IMR-90 (cell line): ENCODE data around the gene CACNG6. TPM values are rescaled to one million over a fixed set of nuclear protein-coding genes. Genes with fewer than 3 reads are reported as not detected.

ENCODE experiments used
- ATAC-seq: fragments of 200-7000 bp; cut with Tn5 transposase; 2 replicates; pipeline ENCODE4 v1.9.1; 2020; ENCODE audit warnings: low read depth, mild to moderate bottlenecking, moderate library complexity
- BruUV-seq: library from RNA; stranded (reverse); fragments of 400-500 nt; replicated peaks from 2 replicates; lab custom pipeline; 2021; lab: Mats Ljungman, UMichigan
- CTCF ChIA-PET: fragments of 300-600 bp; formaldehyde crosslinking; extraction: SDS; loops from one replicate; lab custom pipeline; 2021; ENCODE audit warnings: antibody characterized with exemption; lab: Yijun Ruan, JAX
- POLR2A ChIA-PET: fragments of 300-600 bp; sonication (Branson Sonifier 250); formaldehyde crosslinking; loops from one replicate; lab custom pipeline; 2022; ENCODE audit warnings: antibody characterized with exemption; ENCODE audit not compliant: unreplicated experiment; lab: Charles Lee
- DNase-seq: peaks from one replicate; pipeline ENCODE4 v3.0.0; 2013
- H2AFZ ChIP-seq: replicated peaks from 2 replicates; pipeline ENCODE3; 2013; ENCODE audit warnings: low read length, mild to moderate bottlenecking; ENCODE audit not compliant: poor library complexity
- H2AK5ac ChIP-seq: 2 replicates; pipeline ENCODE4 v1.6.1; 2013; ENCODE audit warnings: low read depth, low read length, inconsistent platforms
- H2AK9ac ChIP-seq: replicated peaks from 2 replicates; pipeline ENCODE3; 2013; ENCODE audit warnings: mild to moderate bottlenecking, low read depth, low read length, moderate library complexity; ENCODE audit not compliant: poor library complexity
- H2BK120ac ChIP-seq: 2 replicates; pipeline ENCODE4 v1.6.1; 2013; ENCODE audit warnings: low read depth, low read length, inconsistent platforms
- H2BK15ac ChIP-seq: 3 replicates; pipeline ENCODE4 v1.6.1; 2013; ENCODE audit warnings: low read depth, low read length, inconsistent platforms
- H2BK20ac ChIP-seq: 2 replicates; pipeline ENCODE4 v1.6.1; 2013; ENCODE audit warnings: low read depth, mild to moderate bottlenecking, inconsistent platforms, low read length, moderate library complexity
- H2BK5ac ChIP-seq: 2 replicates; pipeline ENCODE4 v1.6.1; 2013; ENCODE audit warnings: mild to moderate bottlenecking, low read depth, low read length, inconsistent platforms; ENCODE audit not compliant: poor library complexity, severe bottlenecking
- H3K14ac ChIP-seq: replicated peaks from 2 replicates; pipeline ENCODE4 v1.6.1; 2013; ENCODE audit warnings: low read depth, low read length, inconsistent platforms
- H3K18ac ChIP-seq: 2 replicates; pipeline ENCODE4 v1.6.1; 2013; ENCODE audit warnings: low read depth, low read length, control low read depth
- H3K23ac ChIP-seq: 2 replicates; pipeline ENCODE4 v1.6.1; 2013; ENCODE audit warnings: low read depth, low read length, inconsistent platforms
- H3K27ac ChIP-seq: 2 replicates; pipeline ENCODE4 v1.5.1; 2013; ENCODE audit warnings: mild to moderate bottlenecking, control low read depth, low read length; ENCODE audit not compliant: insufficient read depth
- H3K27me3 ChIP-seq: 2 replicates; pipeline ENCODE4 v1.6.1; 2013; ENCODE audit warnings: low read length; ENCODE audit not compliant: control insufficient read depth, insufficient read depth
- H3K36me3 ChIP-seq: 2 replicates; pipeline ENCODE4 v1.6.1; 2013; ENCODE audit warnings: low read length, mixed read lengths; ENCODE audit not compliant: control insufficient read depth, insufficient read depth
- H3K4ac ChIP-seq: 2 replicates; pipeline ENCODE4 v1.6.1; 2013; ENCODE audit warnings: low read depth, low read length, inconsistent platforms
- H3K4me1 ChIP-seq: 2 replicates; pipeline ENCODE4 v1.6.1; 2013; ENCODE audit warnings: low read length, mixed read lengths; ENCODE audit not compliant: control insufficient read depth, insufficient read depth
- H3K4me2 ChIP-seq: 2 replicates; pipeline ENCODE4 v1.6.1; 2013; ENCODE audit warnings: low read depth, mild to moderate bottlenecking, control low read depth, low read length, moderate library complexity
- H3K4me3 ChIP-seq: 2 replicates; pipeline ENCODE4 v1.5.1; 2013; ENCODE audit warnings: low read depth, mild to moderate bottlenecking, control low read depth, low read length, moderate library complexity; ENCODE audit not compliant: insufficient read depth
- H3K56ac ChIP-seq: 2 replicates; pipeline ENCODE4 v1.6.1; 2013; ENCODE audit warnings: low read length, inconsistent platforms; ENCODE audit not compliant: insufficient read depth; ENCODE audit errors: extremely low read depth
- H3K79me1 ChIP-seq, 2 experiments: 2 replicates each; pipeline ENCODE4 v1.6.1; 2013; ENCODE audit warnings: low read length in 2 of 2, inconsistent platforms in 1 of 2, low read depth in 1 of 2
- H3K9ac ChIP-seq: 2 replicates; pipeline ENCODE4 v1.6.1; 2013; ENCODE audit warnings: low read depth, low read length, control low read depth
- H3K9me1 ChIP-seq: 2 replicates; pipeline ENCODE4 v1.6.1; 2013; ENCODE audit warnings: low read length, inconsistent platforms; ENCODE audit not compliant: insufficient read depth
- H3K9me3 ChIP-seq: 2 replicates; pipeline ENCODE4 v1.6.1; 2013; ENCODE audit warnings: low read length; ENCODE audit not compliant: control insufficient read depth, insufficient read depth
- H4K20me1 ChIP-seq: 2 replicates; pipeline ENCODE4 v1.6.1; 2013; ENCODE audit warnings: low read length, inconsistent platforms; ENCODE audit not compliant: insufficient read depth
- H4K5ac ChIP-seq: 2 replicates; pipeline ENCODE4 v1.6.1; 2013; ENCODE audit warnings: mild to moderate bottlenecking, low read depth, low read length, control low read depth
- H4K8ac ChIP-seq, 2 experiments: 2 replicates each; pipeline ENCODE4 v1.6.1; 2013; ENCODE audit warnings: low read depth in 2 of 2, low read length in 2 of 2, control low read depth in 1 of 2, inconsistent platforms in 1 of 2
- H4K91ac ChIP-seq: 2 replicates; pipeline ENCODE4 v1.6.1; 2013; ENCODE audit warnings: low read depth, low read length, inconsistent platforms; ENCODE audit not compliant: insufficient read depth
- BHLHE40 ChIP-seq: fragments of 150-350 bp; IDR thresholded peaks from 2 replicates; pipeline ENCODE4 v1.6.1; 2016; ENCODE audit warnings: mild to moderate bottlenecking, low read depth, low read length
- CEBPB ChIP-seq: IDR thresholded peaks from 2 replicates; pipeline ENCODE4 v1.6.1; 2012; ENCODE audit warnings: low read depth, low read length, improper control_type of control experiment
- CHD1 ChIP-seq: IDR thresholded peaks from 2 replicates; pipeline ENCODE4 v1.6.1; 2012; ENCODE audit warnings: low read depth, low read length, improper control_type of control experiment
- CTCF ChIP-seq: conservative IDR thresholded peaks from 2 replicates; pipeline ENCODE4 v1.5.1; 2012; ENCODE audit warnings: mild to moderate bottlenecking, low read depth, low read length, improper control_type of control experiment
- ELK1 ChIP-seq: fragments of 150-350 bp; IDR thresholded peaks from 2 replicates; pipeline ENCODE4 v1.6.1; 2016; ENCODE audit warnings: low read depth, mild to moderate bottlenecking, low read length, moderate library complexity, borderline replicate concordance
- FOS ChIP-seq: fragments of 150-350 bp; IDR thresholded peaks from 2 replicates; pipeline ENCODE4 v1.6.1; 2016; ENCODE audit warnings: low read depth, low read length
- MAFK ChIP-seq: IDR thresholded peaks from 2 replicates; pipeline ENCODE4 v1.6.1; 2012; ENCODE audit warnings: low read depth, low read length, improper control_type of control experiment
- MAZ ChIP-seq: IDR thresholded peaks from 2 replicates; pipeline ENCODE4 v1.6.1; 2012; ENCODE audit warnings: low read depth, mild to moderate bottlenecking, low read length, improper control_type of control experiment, moderate library complexity, borderline replicate concordance
- MXI1 ChIP-seq: IDR thresholded peaks from 2 replicates; pipeline ENCODE4 v1.6.1; 2012; ENCODE audit warnings: low read depth, mild to moderate bottlenecking, low read length, moderate library complexity, borderline replicate concordance
- NFE2L2 ChIP-seq: fragments of 150-350 bp; IDR thresholded peaks from 2 replicates; pipeline ENCODE4 v1.6.1; 2016; ENCODE audit warnings: low read depth, mild to moderate bottlenecking, low read length
- POLR2A ChIP-seq: IDR thresholded peaks from 2 replicates; pipeline ENCODE4 v1.6.1; 2012; ENCODE audit warnings: mild to moderate bottlenecking, low read depth, low read length
- RAD21 ChIP-seq: IDR thresholded peaks from 2 replicates; pipeline ENCODE4 v1.6.1; 2012; ENCODE audit warnings: low read length, improper control_type of control experiment
- RFX5 ChIP-seq: IDR thresholded peaks from 2 replicates; pipeline ENCODE4 v1.8.0; 2012; ENCODE audit warnings: low read depth, mild to moderate bottlenecking, low read length, moderate library complexity
- SMC3 ChIP-seq: fragments of 150-350 bp; IDR thresholded peaks from 2 replicates; pipeline ENCODE4 v1.6.1; 2016; ENCODE audit warnings: low read depth, mild to moderate bottlenecking, antibody characterized with exemption, low read length, moderate library complexity
- USF2 ChIP-seq: fragments of 150-350 bp; IDR thresholded peaks from 2 replicates; pipeline ENCODE4 v1.6.1; 2017; ENCODE audit warnings: mild to moderate bottlenecking, antibody characterized with exemption, low read length, low read depth
- WGBS, 2 experiments: methylation state at CpG; one replicate each; pipeline versions ENCODE4 v1.1.5 to v1.1.7; 2013; ENCODE audit warnings: missing lambda C conversion rate in 2 of 2; ENCODE audit not compliant: insufficient read length in 1 of 2; ENCODE audit errors: extremely low coverage in 2 of 2; 5-methylcytosine and 5-hydroxymethylcytosine counted together
- dilution Hi-C: fragments of 300-500 bp; cut with HindIII; formaldehyde crosslinking; loops from one replicate; pipeline ENCODE4 v1.14.3; 2018; ENCODE audit warnings: low sequenced_read_pairs; ENCODE audit not compliant: unreplicated experiment
- in situ Hi-C: fragments of 300-500 bp; cut with MboI; formaldehyde crosslinking; loops from 3 replicates; pipeline ENCODE4 v1.14.3; 2019; ENCODE audit warnings: low sequenced_read_pairs, inconsistent platforms, mixed read lengths
- intact Hi-C: fragments of 100-400 bp; cut with micrococcal nuclease; formaldehyde crosslinking; loops from 2 replicates; pipeline ENCODE4 v1.10.0; 2022
- polyA plus RNA-seq, 3 experiments: library from polyadenylated mRNA; depleted of rRNA; stranded (reverse); fragments of >200 nt; gene quantifications; 2 replicates each; pipeline ENCODE4 v1.2.3, GENCODE V29; 2012; ENCODE audit warnings: low replicate concordance in 1 of 3
- total RNA-seq: library from RNA; depleted of rRNA; stranded (reverse); fragments of >200 nt; gene quantifications from 2 replicates; pipeline ENCODE4 v1.2.3, GENCODE V29; 2012

The CACNG6 gene
- total and polyA plus RNA-seq, 2 of the 4 experiments (the other 2 are of a cell fraction): not detected

- intact Hi-C loops: no loop called here
- TF ChIP-seq USF2 (no peak), NFE2L2 (no peak), CHD1 (no peak), MAZ (no peak), SMC3 (no peak), MXI1 (no peak), CTCF (no peak), RAD21 (no peak), FOS (no peak), RFX5 (no peak), CEBPB (no peak), POLR2A (no peak), ELK1 (no peak), BHLHE40 (no peak), MAFK (no peak)
These were observed 7.8 kb upstream of the CACNG6 start for GRCh38 chr19:53983457-53984289.

More at GRCh38 chr19:53983457-53984289, 7.8 kb upstream of the CACNG6 start:
- no peak overlapping the region for H2BK15ac ChIP-seq
- H2AFZ ChIP-seq: no peak overlapping the region
- no peaks in the 10 kb centered on the region for H3K4me1 ChIP-seq
- H4K5ac ChIP-seq: no peak overlapping the region
- no peak overlapping the region for H2AK5ac ChIP-seq
- no peaks in the 10 kb centered on the region for H4K20me1 ChIP-seq
- H2BK120ac ChIP-seq: no peak overlapping the region
- H3K4me2 ChIP-seq: no peak overlapping the region
- no peak overlapping the region for H3K9ac ChIP-seq
- in situ Hi-C loops: no loop called here
- H3K56ac ChIP-seq: no peak overlapping the region
- H3K4ac ChIP-seq: no peak overlapping the region
- H4K8ac ChIP-seq: no peak overlapping the region
- no peak overlapping the region for H3K4me3 ChIP-seq
- no peak for ATAC-seq
- no peak overlapping the region for H2BK20ac ChIP-seq
- no peaks in the 10 kb centered on the region for H3K9me3 ChIP-seq
- no peak overlapping the region for H3K27ac ChIP-seq
- no peak for DNase-seq
- H3K79me1 ChIP-seq: no peaks in the 10 kb centered on the region
- no peaks in the 10 kb centered on the region for H3K9me1 ChIP-seq
- BruUV-seq: no TSS peak
- POLR2A ChIA-PET: no interaction called here
- H3K27me3 ChIP-seq: peaks cover 15% of the 10 kb centered on the region; the same call in 1 of the 2 replicates
- H3K36me3 ChIP-seq: no peaks in the 10 kb centered on the region
- H3K23ac ChIP-seq: no peak overlapping the region
- H3K14ac ChIP-seq: no peak overlapping the region
- no peak overlapping the region for H4K91ac ChIP-seq
- no peak overlapping the region for H3K18ac ChIP-seq
- H2AK9ac ChIP-seq: no peak overlapping the region
- CTCF ChIA-PET: no interaction called here
- WGBS, 2 experiments: 96% methylated on average over 11 of the region's 24 CpGs; no CpG with 5 or more reads in 1 of the 2 experiments
- dilution Hi-C loops: no loop called here
- H2BK5ac ChIP-seq: no peak overlapping the region
